BJ (cell line): Measurements from ENCODE around the gene TAS1R1. TPM values are rescaled to one million over a fixed set of nuclear protein-coding genes. Genes with fewer than 3 reads are reported as not detected.

ENCODE experiments used
- CTCF ChIA-PET: fragments of 350-600 bp; formaldehyde crosslinking; extraction: SDS; loops from one replicate; lab custom pipeline; 2021; ENCODE audit warnings: antibody characterized with exemption, inconsistent platforms; lab: Yijun Ruan, JAX
- POLR2A ChIA-PET: fragments of 300-600 bp; sonication (Branson Sonifier 250); formaldehyde crosslinking; extraction: SDS; loops from one replicate; lab custom pipeline; 2021; ENCODE audit warnings: antibody characterized with exemption; lab: Charles Lee
- DNase-seq: peaks from one replicate; pipeline ENCODE4 v3.0.0-alpha.2; 2011; ENCODE audit warnings: low read depth
- H3K27me3 ChIP-seq: 2 replicates; pipeline ENCODE4 v1.6.0; 2011; ENCODE audit warnings: low read length; ENCODE audit not compliant: control insufficient read depth, insufficient read depth
- H3K36me3 ChIP-seq: 2 replicates; pipeline ENCODE4 v1.5.1; 2011; ENCODE audit warnings: low read length; ENCODE audit not compliant: control insufficient read depth, insufficient read depth
- H3K4me3 ChIP-seq: 2 replicates; pipeline ENCODE4 v1.5.1; 2011; ENCODE audit warnings: low read depth, mild to moderate bottlenecking, control low read depth, low read length
- CTCF ChIP-seq: IDR thresholded peaks from 2 replicates; pipeline ENCODE4 v1.5.1; 2011; ENCODE audit warnings: low read depth, mild to moderate bottlenecking, control low read depth, inconsistent platforms, low read length, moderate library complexity; ENCODE audit not compliant: insufficient read depth
- polyA plus RNA-seq: library from polyadenylated mRNA; depleted of rRNA; stranded (reverse); fragments of >200 nt; gene quantifications from 2 replicates; pipeline ENCODE4 v1.2.3, GENCODE V29; 2011

TAS1R1 gene
- polyA plus RNA-seq, 1 experiment, result 0.25 TPM

GRCh38 chr1:6588128-6588892 is 33.2 kb downstream of the TAS1R1 start:
- ChIA-PET CTCF (interaction anchor here (1.0 to 1.6 kb wide), 2 partner anchors 8 to 58 kb away, joined by 5 read pairs; no protein-coding TSS in a partner anchor), POLR2A (no interaction called here)
- Histone ChIP-seq H3K36me3 (peaks cover 28% of the 10 kb centered on the region), H3K27me3 (no peaks in the 10 kb centered on the region), H3K4me3 (no peak overlapping the region)
- no peak for TF ChIP-seq CTCF
- DNase-seq, result no peak

- ChIA-PET POLR2A (no interaction called here), CTCF (interaction anchor here (0.8 to 1.6 kb wide), 2 partner anchors 8 to 9 kb away, joined by 3 to 5 read pairs; no protein-coding TSS in a partner anchor)
- no peak for TF ChIP-seq CTCF
- Histone ChIP-seq H3K36me3 (peaks cover 34% of the 10 kb centered on the region), H3K4me3 (no peak overlapping the region), H3K27me3 (no peaks in the 10 kb centered on the region)
- no peak for DNase-seq
Measured at GRCh38 chr1:6588893-6589520, 33.9 kb downstream of the TAS1R1 start.

- no peaks in the 10 kb centered on the region for H3K27me3 ChIP-seq
- peaks cover 38% of the 10 kb centered on the region for H3K36me3 ChIP-seq
- TF ChIP-seq CTCF, result no peak
- no peak overlapping the region for H3K4me3 ChIP-seq
- POLR2A ChIA-PET, result no interaction called here
- CTCF ChIA-PET, result interaction anchor here (1.6 kb wide), 1 partner anchor 10 kb away, joined by 5 read pairs; no protein-coding TSS in a partner anchor
- DNase-seq, result no peak
Measured at GRCh38 chr1:6590046-6590445, 34.9 kb downstream of the TAS1R1 start.

GRCh38 chr1:6591222-6591621 is 36.1 kb downstream of the TAS1R1 start:
- TF ChIP-seq CTCF, result no peak
- CTCF ChIA-PET, result interaction anchor here (1.5 kb wide), 1 partner anchor 11 kb away, joined by 3 read pairs; the partner anchor contains the start of gene KLHL21
- Histone ChIP-seq H3K27me3 (no peaks in the 10 kb centered on the region), H3K36me3 (peaks cover 47% of the 10 kb centered on the region), H3K4me3 (no peak overlapping the region)
- DNase-seq, result no peak
- POLR2A ChIA-PET, result no interaction called here

- no peak overlapping the region for H3K4me3 ChIP-seq
- ChIA-PET CTCF (interaction anchor here (1.5 kb wide), 1 partner anchor 11 kb away, joined by 3 read pairs; the partner anchor contains the start of gene KLHL21), POLR2A (no interaction called here)
- no peaks in the 10 kb centered on the region for H3K27me3 ChIP-seq
- TF ChIP-seq CTCF, result no peak
- peaks cover 50% of the 10 kb centered on the region for H3K36me3 ChIP-seq
- DNase-seq, result no peak
Measured at GRCh38 chr1:6591644-6592043, 36.5 kb downstream of the TAS1R1 start.
